Testis (tissue), 3 donors: Measurements from ENCODE around the gene UBE3C. TPM values are rescaled to one million over a fixed set of nuclear protein-coding genes. Genes with fewer than 3 reads are reported as not detected.
"Not testable (repeated sequence)": the region's sequence is repeated elsewhere in the genome, so short reads cannot be mapped to it uniquely, and the experiment has no call there.

Source experiments
- DNase-seq: peaks from one replicate; pipeline ENCODE4 v3.0.0-alpha.2; 2019
- H3K27ac ChIP-seq, 2 donors: fragments of 200-600 bp; sonication (generic); one replicate each; pipeline ENCODE4 v1.5.1; 2019
- H3K27me3 ChIP-seq: fragments of 200-600 bp; sonication (generic); one replicate; pipeline ENCODE4 v1.5.1; 2019
- H3K36me3 ChIP-seq: fragments of 200-600 bp; sonication (generic); one replicate; pipeline ENCODE4 v1.5.1; 2017; ENCODE audit warnings: low read depth; ENCODE audit errors: missing control alignments
- H3K4me1 ChIP-seq: fragments of 200-600 bp; sonication (generic); one replicate; pipeline ENCODE4 v1.5.1; 2019
- H3K4me3 ChIP-seq, 2 donors: fragments of 200-600 bp; sonication (generic); one replicate each; pipeline ENCODE4 v1.5.1; 2017 to 2019
- H3K9me3 ChIP-seq: fragments of 200-600 bp; sonication (generic); one replicate; pipeline ENCODE4 v1.5.1; 2017
- CTCF ChIP-seq, 3 experiments: fragments of 450-650 bp in 2 of 3; fragments of 200-600 bp in 1 of 3; sonication (generic) in 1 of 3; IDR thresholded peaks; one replicate each; pipeline ENCODE4 v1.5.1; 2016 to 2019; ENCODE audit warnings: antibody characterized with exemption in 3 of 3, mild to moderate bottlenecking in 2 of 3, moderate library complexity in 1 of 3
- POLR2A ChIP-seq: fragments of 450-650 bp; IDR thresholded peaks from one replicate; pipeline ENCODE4 v1.6.1; 2017; ENCODE audit warnings: antibody characterized with exemption, mild to moderate bottlenecking, moderate library complexity
- WGBS, 2 donors: methylation state at CpG; one replicate each; pipeline ENCODE4 v1.1.5; 2018; 5-methylcytosine and 5-hydroxymethylcytosine counted together
- intact Hi-C: fragments of 100-400 bp; cut with DNase I; formaldehyde crosslinking; loops from one replicate; pipeline ENCODE4 v1.15.1; 2023; ENCODE audit warnings: low total_unique reads
- polyA plus RNA-seq: library from polyadenylated mRNA; stranded (reverse); fragments of 350-450 nt; fragmentation: Illumina TruSeq; extraction: RNeasy Lipid Tissue Mini Kit (QIAGEN cat#74804); gene quantifications from one replicate; pipeline ENCODE4 v1.2.3, GENCODE V29; 2014; ENCODE audit warnings: low read depth, low replicate concordance; ENCODE audit not compliant: insufficient read depth
- total RNA-seq, 2 donors: library from RNA; depleted of rRNA; stranded (reverse); fragments of >200 nt; gene quantifications; one replicate each; pipeline ENCODE4 v1.2.3, GENCODE V29; 2016

Gene UBE3C
- total and polyA plus RNA-seq, 3 donors from 2014 or later, result 69.4 to 95.9 (median 86.0) TPM

- WGBS, 2 donors, result 73 to 81% methylated on average over 23 to 24 of the region's 24 CpGs
These were observed 133.9 kb downstream of the UBE3C start for GRCh38 chr7:157272351-157273207.

GRCh38 chr7:157273208-157274093 lies 134.7 kb downstream of the UBE3C start:
- WGBS, 2 donors, result 30 to 71% methylated on average over 5 to 23 of the region's 23 CpGs
- Histone ChIP-seq H3K4me3 (no peak overlapping the region), H3K4me1 (peaks cover 8% of the 10 kb centered on the region), H3K27ac (peak overlapping the region in 1 of 2 donors; percentile 90), H3K9me3 (no peaks in the 10 kb centered on the region), H3K36me3 (no peaks in the 10 kb centered on the region), H3K27me3 (no peaks in the 10 kb centered on the region)
- TF ChIP-seq CTCF (IDR thresholded peaks at IDR 0.05) (peak; percentile 79 to 98 (median 88)), POLR2A (no peak)
- peak; percentile 78 for DNase-seq
- intact Hi-C loops, result loop anchor here (10.0 kb wide), 1 partner anchor 71 kb away; no protein-coding TSS in a partner anchor

More at GRCh38 chr7:157272351-157273207, 133.9 kb downstream of the UBE3C start:
- intact Hi-C loops, result loop anchor here (10.0 kb wide), 1 partner anchor 72 kb away; no protein-coding TSS in a partner anchor
- peaks cover 8% of the 10 kb centered on the region for H3K4me1 ChIP-seq
- TF ChIP-seq POLR2A (no peak), CTCF (IDR thresholded peaks at IDR 0.05) (no peak)
- peak overlapping the region in 1 of 2 donors; percentile 90 for H3K27ac ChIP-seq
- no peak for DNase-seq
- no peaks in the 10 kb centered on the region for H3K9me3 ChIP-seq
- H3K27me3 ChIP-seq, result no peaks in the 10 kb centered on the region
- no peak overlapping the region for H3K4me3 ChIP-seq
- no peaks in the 10 kb centered on the region for H3K36me3 ChIP-seq

- H3K4me3 ChIP-seq, DNase-seq, H3K9me3 ChIP-seq, H3K27ac ChIP-seq, H3K36me3 ChIP-seq, H3K27me3 ChIP-seq: not testable (repeated sequence)
- H3K4me1 ChIP-seq, result peaks cover 10% of the 10 kb centered on the region
- 89 to 96% methylated on average over 10 of the region's 10 CpGs for WGBS, 2 donors
- intact Hi-C loops, result loop anchor here (10.0 kb wide), 1 partner anchor 71 kb away; no protein-coding TSS in a partner anchor
These were observed 135.4 kb downstream of the UBE3C start for GRCh38 chr7:157274094-157274634.

GRCh38 chr7:157274991-157275427 lies 136.3 kb downstream of the UBE3C start:
- no peak for DNase-seq
- Histone ChIP-seq H3K4me1 (peaks cover 10% of the 10 kb centered on the region), H3K36me3 (no peaks in the 10 kb centered on the region), H3K27me3 (no peaks in the 10 kb centered on the region), H3K27ac (no peak overlapping the region), H3K4me3 (no peak overlapping the region), H3K9me3 (no peaks in the 10 kb centered on the region)
- intact Hi-C loops, result loop anchor here (10.0 kb wide), 1 partner anchor 70 kb away; no protein-coding TSS in a partner anchor
- TF ChIP-seq CTCF (IDR thresholded peaks at IDR 0.05) (no peak), POLR2A (no peak)
- 80 to 83% methylated on average over 12 of the region's 12 CpGs for WGBS, 2 donors
